IMR-90 (cell line): ENCODE measurements around the gene CARMIL1. TPM values are rescaled to one million over a fixed set of nuclear protein-coding genes. Genes with fewer than 3 reads are reported as not detected.

Source experiments
- ATAC-seq: fragments of 200-7000 bp; cut with Tn5 transposase; 2 replicates; pipeline ENCODE4 v1.9.1; 2020; ENCODE audit warnings: low read depth, mild to moderate bottlenecking, moderate library complexity
- BruUV-seq: library from RNA; stranded (reverse); fragments of 400-500 nt; replicated peaks from 2 replicates; lab custom pipeline; 2021; lab: Mats Ljungman, UMichigan
- CTCF ChIA-PET: fragments of 300-600 bp; formaldehyde crosslinking; extraction: SDS; loops from one replicate; lab custom pipeline; 2021; ENCODE audit warnings: antibody characterized with exemption; lab: Yijun Ruan, JAX
- POLR2A ChIA-PET: fragments of 300-600 bp; sonication (Branson Sonifier 250); formaldehyde crosslinking; loops from one replicate; lab custom pipeline; 2022; ENCODE audit warnings: antibody characterized with exemption; ENCODE audit not compliant: unreplicated experiment; lab: Charles Lee
- DNase-seq: peaks from one replicate; pipeline ENCODE4 v3.0.0; 2013
- H2AFZ ChIP-seq: replicated peaks from 2 replicates; pipeline ENCODE3; 2013; ENCODE audit warnings: low read length, mild to moderate bottlenecking; ENCODE audit not compliant: poor library complexity
- H2AK5ac ChIP-seq: 2 replicates; pipeline ENCODE4 v1.6.1; 2013; ENCODE audit warnings: low read depth, low read length, inconsistent platforms
- H2AK9ac ChIP-seq: replicated peaks from 2 replicates; pipeline ENCODE3; 2013; ENCODE audit warnings: mild to moderate bottlenecking, low read depth, low read length, moderate library complexity; ENCODE audit not compliant: poor library complexity
- H2BK120ac ChIP-seq: 2 replicates; pipeline ENCODE4 v1.6.1; 2013; ENCODE audit warnings: low read depth, low read length, inconsistent platforms
- H2BK15ac ChIP-seq: 3 replicates; pipeline ENCODE4 v1.6.1; 2013; ENCODE audit warnings: low read depth, low read length, inconsistent platforms
- H2BK20ac ChIP-seq: 2 replicates; pipeline ENCODE4 v1.6.1; 2013; ENCODE audit warnings: low read depth, mild to moderate bottlenecking, inconsistent platforms, low read length, moderate library complexity
- H2BK5ac ChIP-seq: 2 replicates; pipeline ENCODE4 v1.6.1; 2013; ENCODE audit warnings: mild to moderate bottlenecking, low read depth, low read length, inconsistent platforms; ENCODE audit not compliant: poor library complexity, severe bottlenecking
- H3K14ac ChIP-seq: replicated peaks from 2 replicates; pipeline ENCODE4 v1.6.1; 2013; ENCODE audit warnings: low read depth, low read length, inconsistent platforms
- H3K18ac ChIP-seq: 2 replicates; pipeline ENCODE4 v1.6.1; 2013; ENCODE audit warnings: low read depth, low read length, control low read depth
- H3K23ac ChIP-seq: 2 replicates; pipeline ENCODE4 v1.6.1; 2013; ENCODE audit warnings: low read depth, low read length, inconsistent platforms
- H3K27ac ChIP-seq: 2 replicates; pipeline ENCODE4 v1.5.1; 2013; ENCODE audit warnings: mild to moderate bottlenecking, control low read depth, low read length; ENCODE audit not compliant: insufficient read depth
- H3K27me3 ChIP-seq: 2 replicates; pipeline ENCODE4 v1.6.1; 2013; ENCODE audit warnings: low read length; ENCODE audit not compliant: control insufficient read depth, insufficient read depth
- H3K36me3 ChIP-seq: 2 replicates; pipeline ENCODE4 v1.6.1; 2013; ENCODE audit warnings: low read length, mixed read lengths; ENCODE audit not compliant: control insufficient read depth, insufficient read depth
- H3K4ac ChIP-seq: 2 replicates; pipeline ENCODE4 v1.6.1; 2013; ENCODE audit warnings: low read depth, low read length, inconsistent platforms
- H3K4me1 ChIP-seq: 2 replicates; pipeline ENCODE4 v1.6.1; 2013; ENCODE audit warnings: low read length, mixed read lengths; ENCODE audit not compliant: control insufficient read depth, insufficient read depth
- H3K4me2 ChIP-seq: 2 replicates; pipeline ENCODE4 v1.6.1; 2013; ENCODE audit warnings: low read depth, mild to moderate bottlenecking, control low read depth, low read length, moderate library complexity
- H3K4me3 ChIP-seq: 2 replicates; pipeline ENCODE4 v1.5.1; 2013; ENCODE audit warnings: low read depth, mild to moderate bottlenecking, control low read depth, low read length, moderate library complexity; ENCODE audit not compliant: insufficient read depth
- H3K56ac ChIP-seq: 2 replicates; pipeline ENCODE4 v1.6.1; 2013; ENCODE audit warnings: low read length, inconsistent platforms; ENCODE audit not compliant: insufficient read depth; ENCODE audit errors: extremely low read depth
- H3K79me1 ChIP-seq, 2 experiments: 2 replicates each; pipeline ENCODE4 v1.6.1; 2013; ENCODE audit warnings: low read length in 2 of 2, inconsistent platforms in 1 of 2, low read depth in 1 of 2
- H3K9ac ChIP-seq: 2 replicates; pipeline ENCODE4 v1.6.1; 2013; ENCODE audit warnings: low read depth, low read length, control low read depth
- H3K9me1 ChIP-seq: 2 replicates; pipeline ENCODE4 v1.6.1; 2013; ENCODE audit warnings: low read length, inconsistent platforms; ENCODE audit not compliant: insufficient read depth
- H3K9me3 ChIP-seq: 2 replicates; pipeline ENCODE4 v1.6.1; 2013; ENCODE audit warnings: low read length; ENCODE audit not compliant: control insufficient read depth, insufficient read depth
- H4K20me1 ChIP-seq: 2 replicates; pipeline ENCODE4 v1.6.1; 2013; ENCODE audit warnings: low read length, inconsistent platforms; ENCODE audit not compliant: insufficient read depth
- H4K5ac ChIP-seq: 2 replicates; pipeline ENCODE4 v1.6.1; 2013; ENCODE audit warnings: mild to moderate bottlenecking, low read depth, low read length, control low read depth
- H4K8ac ChIP-seq, 2 experiments: 2 replicates each; pipeline ENCODE4 v1.6.1; 2013; ENCODE audit warnings: low read depth in 2 of 2, low read length in 2 of 2, control low read depth in 1 of 2, inconsistent platforms in 1 of 2
- H4K91ac ChIP-seq: 2 replicates; pipeline ENCODE4 v1.6.1; 2013; ENCODE audit warnings: low read depth, low read length, inconsistent platforms; ENCODE audit not compliant: insufficient read depth
- CEBPB ChIP-seq: IDR thresholded peaks from 2 replicates; pipeline ENCODE4 v1.6.1; 2012; ENCODE audit warnings: low read depth, low read length, improper control_type of control experiment
- CHD1 ChIP-seq: IDR thresholded peaks from 2 replicates; pipeline ENCODE4 v1.6.1; 2012; ENCODE audit warnings: low read depth, low read length, improper control_type of control experiment
- FOS ChIP-seq: fragments of 150-350 bp; IDR thresholded peaks from 2 replicates; pipeline ENCODE4 v1.6.1; 2016; ENCODE audit warnings: low read depth, low read length
- MAFK ChIP-seq: IDR thresholded peaks from 2 replicates; pipeline ENCODE4 v1.6.1; 2012; ENCODE audit warnings: low read depth, low read length, improper control_type of control experiment
- MXI1 ChIP-seq: IDR thresholded peaks from 2 replicates; pipeline ENCODE4 v1.6.1; 2012; ENCODE audit warnings: low read depth, mild to moderate bottlenecking, low read length, moderate library complexity, borderline replicate concordance
- POLR2A ChIP-seq: IDR thresholded peaks from 2 replicates; pipeline ENCODE4 v1.6.1; 2012; ENCODE audit warnings: mild to moderate bottlenecking, low read depth, low read length
- SMC3 ChIP-seq: fragments of 150-350 bp; IDR thresholded peaks from 2 replicates; pipeline ENCODE4 v1.6.1; 2016; ENCODE audit warnings: low read depth, mild to moderate bottlenecking, antibody characterized with exemption, low read length, moderate library complexity
- WGBS, 2 experiments: methylation state at CpG; one replicate each; pipeline versions ENCODE4 v1.1.5 to v1.1.7; 2013; ENCODE audit warnings: missing lambda C conversion rate in 2 of 2; ENCODE audit not compliant: insufficient read length in 1 of 2; ENCODE audit errors: extremely low coverage in 2 of 2; 5-methylcytosine and 5-hydroxymethylcytosine counted together
- dilution Hi-C: fragments of 300-500 bp; cut with HindIII; formaldehyde crosslinking; loops from one replicate; pipeline ENCODE4 v1.14.3; 2018; ENCODE audit warnings: low sequenced_read_pairs; ENCODE audit not compliant: unreplicated experiment
- in situ Hi-C: fragments of 300-500 bp; cut with MboI; formaldehyde crosslinking; loops from 3 replicates; pipeline ENCODE4 v1.14.3; 2019; ENCODE audit warnings: low sequenced_read_pairs, inconsistent platforms, mixed read lengths
- intact Hi-C: fragments of 100-400 bp; cut with micrococcal nuclease; formaldehyde crosslinking; loops from 2 replicates; pipeline ENCODE4 v1.10.0; 2022
- polyA plus RNA-seq, 3 experiments: library from polyadenylated mRNA; depleted of rRNA; stranded (reverse); fragments of >200 nt; gene quantifications; 2 replicates each; pipeline ENCODE4 v1.2.3, GENCODE V29; 2012; ENCODE audit warnings: low replicate concordance in 1 of 3
- total RNA-seq: library from RNA; depleted of rRNA; stranded (reverse); fragments of >200 nt; gene quantifications from 2 replicates; pipeline ENCODE4 v1.2.3, GENCODE V29; 2012
- TF ChIP-seq, protein P1 (sequence below): fragments of 150-350 bp; IDR thresholded peaks from 2 replicates; pipeline ENCODE4 v1.6.1; 2017; ENCODE audit warnings: mild to moderate bottlenecking, antibody characterized with exemption, low read length, low read depth
- TF ChIP-seq, protein P2 (sequence below): conservative IDR thresholded peaks from 2 replicates; pipeline ENCODE4 v1.5.1; 2012; ENCODE audit warnings: mild to moderate bottlenecking, low read depth, low read length, improper control_type of control experiment

The CARMIL1 gene
- total and polyA plus RNA-seq, 2 of the 4 experiments (the other 2 are of a cell fraction): 1.3 to 2.9 TPM

- H3K4me1 ChIP-seq: no peaks in the 10 kb centered on the region
- H3K36me3 ChIP-seq: no peaks in the 10 kb centered on the region
- H4K8ac ChIP-seq: no peak overlapping the region
- ATAC-seq (no peak), DNase-seq (no peak)
- TF ChIP-seq, protein P1, sequence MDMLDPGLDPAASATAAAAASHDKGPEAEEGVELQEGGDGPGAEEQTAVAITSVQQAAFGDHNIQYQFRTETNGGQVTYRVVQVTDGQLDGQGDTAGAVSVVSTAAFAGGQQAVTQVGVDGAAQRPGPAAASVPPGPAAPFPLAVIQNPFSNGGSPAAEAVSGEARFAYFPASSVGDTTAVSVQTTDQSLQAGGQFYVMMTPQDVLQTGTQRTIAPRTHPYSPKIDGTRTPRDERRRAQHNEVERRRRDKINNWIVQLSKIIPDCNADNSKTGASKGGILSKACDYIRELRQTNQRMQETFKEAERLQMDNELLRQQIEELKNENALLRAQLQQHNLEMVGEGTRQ: no peak
- TF ChIP-seq, protein P2, sequence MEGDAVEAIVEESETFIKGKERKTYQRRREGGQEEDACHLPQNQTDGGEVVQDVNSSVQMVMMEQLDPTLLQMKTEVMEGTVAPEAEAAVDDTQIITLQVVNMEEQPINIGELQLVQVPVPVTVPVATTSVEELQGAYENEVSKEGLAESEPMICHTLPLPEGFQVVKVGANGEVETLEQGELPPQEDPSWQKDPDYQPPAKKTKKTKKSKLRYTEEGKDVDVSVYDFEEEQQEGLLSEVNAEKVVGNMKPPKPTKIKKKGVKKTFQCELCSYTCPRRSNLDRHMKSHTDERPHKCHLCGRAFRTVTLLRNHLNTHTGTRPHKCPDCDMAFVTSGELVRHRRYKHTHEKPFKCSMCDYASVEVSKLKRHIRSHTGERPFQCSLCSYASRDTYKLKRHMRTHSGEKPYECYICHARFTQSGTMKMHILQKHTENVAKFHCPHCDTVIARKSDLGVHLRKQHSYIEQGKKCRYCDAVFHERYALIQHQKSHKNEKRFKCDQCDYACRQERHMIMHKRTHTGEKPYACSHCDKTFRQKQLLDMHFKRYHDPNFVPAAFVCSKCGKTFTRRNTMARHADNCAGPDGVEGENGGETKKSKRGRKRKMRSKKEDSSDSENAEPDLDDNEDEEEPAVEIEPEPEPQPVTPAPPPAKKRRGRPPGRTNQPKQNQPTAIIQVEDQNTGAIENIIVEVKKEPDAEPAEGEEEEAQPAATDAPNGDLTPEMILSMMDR: no peak
- TF ChIP-seq POLR2A (no peak), FOS (no peak), CHD1 (no peak), MAFK (no peak), CEBPB (no peak), MXI1 (no peak), SMC3 (no peak)
- dilution Hi-C loops (no loop called here), intact Hi-C loops (no loop called here), in situ Hi-C loops (no loop called here)
- H3K14ac ChIP-seq: no peak overlapping the region
- ChIA-PET CTCF (interaction anchor here (0.7 kb wide), 1 partner anchor 128 kb away, joined by 4 read pairs; no protein-coding TSS in a partner anchor), POLR2A (no interaction called here)
- H4K5ac ChIP-seq: no peak overlapping the region
- 10% methylated on average over 2 of the region's 7 CpGs; no CpG with 5 or more reads in 1 of the 2 experiments for WGBS, 2 experiments
- no peaks in the 10 kb centered on the region for H3K9me3 ChIP-seq
- no peak overlapping the region for H2BK120ac ChIP-seq
- no peak overlapping the region for H4K91ac ChIP-seq
- H3K56ac ChIP-seq: no peak overlapping the region
- no peaks in the 10 kb centered on the region for H4K20me1 ChIP-seq
- H3K79me1 ChIP-seq: no peaks in the 10 kb centered on the region
- H3K27ac ChIP-seq: no peak overlapping the region
- no peak overlapping the region for H3K18ac ChIP-seq
- no peak overlapping the region for H3K23ac ChIP-seq
- H2AFZ ChIP-seq: no peak overlapping the region
- H3K9ac ChIP-seq: no peak overlapping the region
- H2AK9ac ChIP-seq: no peak overlapping the region
- H3K27me3 ChIP-seq: no peaks in the 10 kb centered on the region
- no peak overlapping the region for H3K4me2 ChIP-seq
- H3K4me3 ChIP-seq: no peak overlapping the region
- H2BK20ac ChIP-seq: no peak overlapping the region
- no peak overlapping the region for H3K4ac ChIP-seq
- no TSS peak for BruUV-seq
- no peak overlapping the region for H2AK5ac ChIP-seq
- no peaks in the 10 kb centered on the region for H3K9me1 ChIP-seq
- no peak overlapping the region for H2BK5ac ChIP-seq
- no peak overlapping the region for H2BK15ac ChIP-seq
Observed at GRCh38 chr6:25431306-25431974, 152.3 kb downstream of the CARMIL1 start.
